IMR-90 (cell line): ENCODE data around the gene ASTL. TPM values are rescaled to one million over a fixed set of nuclear protein-coding genes. Genes with fewer than 3 reads are reported as not detected.

Source experiments
- ATAC-seq: fragments of 200-7000 bp; cut with Tn5 transposase; 2 replicates; pipeline ENCODE4 v1.9.1; 2020; ENCODE audit warnings: low read depth, mild to moderate bottlenecking, moderate library complexity
- BruUV-seq: library from RNA; stranded (reverse); fragments of 400-500 nt; replicated peaks from 2 replicates; lab custom pipeline; 2021; lab: Mats Ljungman, UMichigan
- CTCF ChIA-PET: fragments of 300-600 bp; formaldehyde crosslinking; extraction: SDS; loops from one replicate; lab custom pipeline; 2021; ENCODE audit warnings: antibody characterized with exemption; lab: Yijun Ruan, JAX
- POLR2A ChIA-PET: fragments of 300-600 bp; sonication (Branson Sonifier 250); formaldehyde crosslinking; loops from one replicate; lab custom pipeline; 2022; ENCODE audit warnings: antibody characterized with exemption; ENCODE audit not compliant: unreplicated experiment; lab: Charles Lee
- DNase-seq: peaks from one replicate; pipeline ENCODE4 v3.0.0; 2013
- H2AFZ ChIP-seq: replicated peaks from 2 replicates; pipeline ENCODE3; 2013; ENCODE audit warnings: low read length, mild to moderate bottlenecking; ENCODE audit not compliant: poor library complexity
- H2AK5ac ChIP-seq: 2 replicates; pipeline ENCODE4 v1.6.1; 2013; ENCODE audit warnings: low read depth, low read length, inconsistent platforms
- H2AK9ac ChIP-seq: replicated peaks from 2 replicates; pipeline ENCODE3; 2013; ENCODE audit warnings: mild to moderate bottlenecking, low read depth, low read length, moderate library complexity; ENCODE audit not compliant: poor library complexity
- H2BK120ac ChIP-seq: 2 replicates; pipeline ENCODE4 v1.6.1; 2013; ENCODE audit warnings: low read depth, low read length, inconsistent platforms
- H2BK15ac ChIP-seq: 3 replicates; pipeline ENCODE4 v1.6.1; 2013; ENCODE audit warnings: low read depth, low read length, inconsistent platforms
- H2BK20ac ChIP-seq: 2 replicates; pipeline ENCODE4 v1.6.1; 2013; ENCODE audit warnings: low read depth, mild to moderate bottlenecking, inconsistent platforms, low read length, moderate library complexity
- H2BK5ac ChIP-seq: 2 replicates; pipeline ENCODE4 v1.6.1; 2013; ENCODE audit warnings: mild to moderate bottlenecking, low read depth, low read length, inconsistent platforms; ENCODE audit not compliant: poor library complexity, severe bottlenecking
- H3K14ac ChIP-seq: replicated peaks from 2 replicates; pipeline ENCODE4 v1.6.1; 2013; ENCODE audit warnings: low read depth, low read length, inconsistent platforms
- H3K18ac ChIP-seq: 2 replicates; pipeline ENCODE4 v1.6.1; 2013; ENCODE audit warnings: low read depth, low read length, control low read depth
- H3K23ac ChIP-seq: 2 replicates; pipeline ENCODE4 v1.6.1; 2013; ENCODE audit warnings: low read depth, low read length, inconsistent platforms
- H3K27ac ChIP-seq: 2 replicates; pipeline ENCODE4 v1.5.1; 2013; ENCODE audit warnings: mild to moderate bottlenecking, control low read depth, low read length; ENCODE audit not compliant: insufficient read depth
- H3K27me3 ChIP-seq: 2 replicates; pipeline ENCODE4 v1.6.1; 2013; ENCODE audit warnings: low read length; ENCODE audit not compliant: control insufficient read depth, insufficient read depth
- H3K36me3 ChIP-seq: 2 replicates; pipeline ENCODE4 v1.6.1; 2013; ENCODE audit warnings: low read length, mixed read lengths; ENCODE audit not compliant: control insufficient read depth, insufficient read depth
- H3K4ac ChIP-seq: 2 replicates; pipeline ENCODE4 v1.6.1; 2013; ENCODE audit warnings: low read depth, low read length, inconsistent platforms
- H3K4me1 ChIP-seq: 2 replicates; pipeline ENCODE4 v1.6.1; 2013; ENCODE audit warnings: low read length, mixed read lengths; ENCODE audit not compliant: control insufficient read depth, insufficient read depth
- H3K4me2 ChIP-seq: 2 replicates; pipeline ENCODE4 v1.6.1; 2013; ENCODE audit warnings: low read depth, mild to moderate bottlenecking, control low read depth, low read length, moderate library complexity
- H3K4me3 ChIP-seq: 2 replicates; pipeline ENCODE4 v1.5.1; 2013; ENCODE audit warnings: low read depth, mild to moderate bottlenecking, control low read depth, low read length, moderate library complexity; ENCODE audit not compliant: insufficient read depth
- H3K56ac ChIP-seq: 2 replicates; pipeline ENCODE4 v1.6.1; 2013; ENCODE audit warnings: low read length, inconsistent platforms; ENCODE audit not compliant: insufficient read depth; ENCODE audit errors: extremely low read depth
- H3K79me1 ChIP-seq, 2 experiments: 2 replicates each; pipeline ENCODE4 v1.6.1; 2013; ENCODE audit warnings: low read length in 2 of 2, inconsistent platforms in 1 of 2, low read depth in 1 of 2
- H3K9ac ChIP-seq: 2 replicates; pipeline ENCODE4 v1.6.1; 2013; ENCODE audit warnings: low read depth, low read length, control low read depth
- H3K9me1 ChIP-seq: 2 replicates; pipeline ENCODE4 v1.6.1; 2013; ENCODE audit warnings: low read length, inconsistent platforms; ENCODE audit not compliant: insufficient read depth
- H3K9me3 ChIP-seq: 2 replicates; pipeline ENCODE4 v1.6.1; 2013; ENCODE audit warnings: low read length; ENCODE audit not compliant: control insufficient read depth, insufficient read depth
- H4K20me1 ChIP-seq: 2 replicates; pipeline ENCODE4 v1.6.1; 2013; ENCODE audit warnings: low read length, inconsistent platforms; ENCODE audit not compliant: insufficient read depth
- H4K5ac ChIP-seq: 2 replicates; pipeline ENCODE4 v1.6.1; 2013; ENCODE audit warnings: mild to moderate bottlenecking, low read depth, low read length, control low read depth
- H4K8ac ChIP-seq, 2 experiments: 2 replicates each; pipeline ENCODE4 v1.6.1; 2013; ENCODE audit warnings: low read depth in 2 of 2, low read length in 2 of 2, control low read depth in 1 of 2, inconsistent platforms in 1 of 2
- H4K91ac ChIP-seq: 2 replicates; pipeline ENCODE4 v1.6.1; 2013; ENCODE audit warnings: low read depth, low read length, inconsistent platforms; ENCODE audit not compliant: insufficient read depth
- MAZ ChIP-seq: IDR thresholded peaks from 2 replicates; pipeline ENCODE4 v1.6.1; 2012; ENCODE audit warnings: low read depth, mild to moderate bottlenecking, low read length, improper control_type of control experiment, moderate library complexity, borderline replicate concordance
- RAD21 ChIP-seq: IDR thresholded peaks from 2 replicates; pipeline ENCODE4 v1.6.1; 2012; ENCODE audit warnings: low read length, improper control_type of control experiment
- SMC3 ChIP-seq: fragments of 150-350 bp; IDR thresholded peaks from 2 replicates; pipeline ENCODE4 v1.6.1; 2016; ENCODE audit warnings: low read depth, mild to moderate bottlenecking, antibody characterized with exemption, low read length, moderate library complexity
- WGBS, 2 experiments: methylation state at CpG; one replicate each; pipeline versions ENCODE4 v1.1.5 to v1.1.7; 2013; ENCODE audit warnings: missing lambda C conversion rate in 2 of 2; ENCODE audit not compliant: insufficient read length in 1 of 2; ENCODE audit errors: extremely low coverage in 2 of 2; 5-methylcytosine and 5-hydroxymethylcytosine counted together
- dilution Hi-C: fragments of 300-500 bp; cut with HindIII; formaldehyde crosslinking; loops from one replicate; pipeline ENCODE4 v1.14.3; 2018; ENCODE audit warnings: low sequenced_read_pairs; ENCODE audit not compliant: unreplicated experiment
- in situ Hi-C: fragments of 300-500 bp; cut with MboI; formaldehyde crosslinking; loops from 3 replicates; pipeline ENCODE4 v1.14.3; 2019; ENCODE audit warnings: low sequenced_read_pairs, inconsistent platforms, mixed read lengths
- intact Hi-C: fragments of 100-400 bp; cut with micrococcal nuclease; formaldehyde crosslinking; loops from 2 replicates; pipeline ENCODE4 v1.10.0; 2022
- polyA plus RNA-seq, 3 experiments: library from polyadenylated mRNA; depleted of rRNA; stranded (reverse); fragments of >200 nt; gene quantifications; 2 replicates each; pipeline ENCODE4 v1.2.3, GENCODE V29; 2012; ENCODE audit warnings: low replicate concordance in 1 of 3
- total RNA-seq: library from RNA; depleted of rRNA; stranded (reverse); fragments of >200 nt; gene quantifications from 2 replicates; pipeline ENCODE4 v1.2.3, GENCODE V29; 2012
- TF ChIP-seq, protein P1 (sequence below): conservative IDR thresholded peaks from 2 replicates; pipeline ENCODE4 v1.5.1; 2012; ENCODE audit warnings: mild to moderate bottlenecking, low read depth, low read length, improper control_type of control experiment

ASTL gene
- total and polyA plus RNA-seq, 2 of the 4 experiments (the other 2 are of a cell fraction), result not detected

DNA sequence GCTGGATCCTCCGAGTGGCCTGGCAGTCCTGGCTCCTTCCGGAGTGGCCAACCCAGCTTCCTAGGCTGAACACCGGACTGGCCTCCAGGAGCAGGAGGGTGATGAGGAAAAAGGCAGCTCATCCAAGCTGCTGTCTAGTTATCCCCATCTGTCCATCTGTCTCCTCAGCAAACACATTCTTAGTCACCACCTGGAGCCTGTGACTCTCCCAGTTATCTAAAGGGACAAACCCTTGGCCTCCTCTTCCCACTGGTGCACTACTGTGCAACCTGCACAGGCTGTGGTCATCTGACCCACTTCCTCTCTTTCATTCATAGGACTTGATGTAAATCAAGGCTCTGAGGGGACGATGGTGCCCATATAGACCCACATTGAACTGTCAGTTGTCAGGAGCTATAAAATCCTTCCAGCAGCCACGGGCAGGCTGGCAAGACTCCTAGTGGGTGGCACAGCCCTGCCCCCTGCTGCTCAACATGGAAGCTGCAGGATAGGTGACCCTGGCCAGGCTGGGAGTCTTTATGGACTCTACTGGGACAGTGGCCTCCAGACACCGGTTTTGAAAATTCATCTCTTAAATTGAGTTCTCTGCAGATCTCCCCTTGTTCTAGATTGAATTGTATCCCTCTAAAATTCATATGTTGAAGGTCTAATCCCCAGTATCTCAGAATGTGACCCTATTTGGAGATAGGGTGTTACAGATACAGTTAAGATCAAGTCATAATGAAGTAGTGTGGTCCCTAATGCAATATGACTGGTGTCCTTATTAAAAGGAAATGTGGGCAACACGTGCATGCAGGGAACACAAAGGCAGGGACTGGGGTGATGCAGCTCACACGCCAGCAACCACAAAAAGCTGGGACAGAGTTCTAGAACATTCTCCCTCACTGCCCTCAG is 36.2 kb upstream of the ASTL start:
- no peak for TF ChIP-seq MAZ
- peak; percentile 86 for TF ChIP-seq RAD21
- TF ChIP-seq, protein P1, sequence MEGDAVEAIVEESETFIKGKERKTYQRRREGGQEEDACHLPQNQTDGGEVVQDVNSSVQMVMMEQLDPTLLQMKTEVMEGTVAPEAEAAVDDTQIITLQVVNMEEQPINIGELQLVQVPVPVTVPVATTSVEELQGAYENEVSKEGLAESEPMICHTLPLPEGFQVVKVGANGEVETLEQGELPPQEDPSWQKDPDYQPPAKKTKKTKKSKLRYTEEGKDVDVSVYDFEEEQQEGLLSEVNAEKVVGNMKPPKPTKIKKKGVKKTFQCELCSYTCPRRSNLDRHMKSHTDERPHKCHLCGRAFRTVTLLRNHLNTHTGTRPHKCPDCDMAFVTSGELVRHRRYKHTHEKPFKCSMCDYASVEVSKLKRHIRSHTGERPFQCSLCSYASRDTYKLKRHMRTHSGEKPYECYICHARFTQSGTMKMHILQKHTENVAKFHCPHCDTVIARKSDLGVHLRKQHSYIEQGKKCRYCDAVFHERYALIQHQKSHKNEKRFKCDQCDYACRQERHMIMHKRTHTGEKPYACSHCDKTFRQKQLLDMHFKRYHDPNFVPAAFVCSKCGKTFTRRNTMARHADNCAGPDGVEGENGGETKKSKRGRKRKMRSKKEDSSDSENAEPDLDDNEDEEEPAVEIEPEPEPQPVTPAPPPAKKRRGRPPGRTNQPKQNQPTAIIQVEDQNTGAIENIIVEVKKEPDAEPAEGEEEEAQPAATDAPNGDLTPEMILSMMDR, result peak; percentile 92
- peak; percentile 90 for TF ChIP-seq SMC3
- in situ Hi-C loops (no loop called here), dilution Hi-C loops (no loop called here), intact Hi-C loops (loop anchor here (1.0 kb wide), 3 partner anchors 34 to 182 kb away; partner anchors contain the start of genes ASTL and STARD7)
- no peak overlapping the region for H4K91ac ChIP-seq
- no peak overlapping the region for H3K4me2 ChIP-seq
- peak overlapping the region; percentile 73 for H2AFZ ChIP-seq
- no peaks in the 10 kb centered on the region for H3K79me1 ChIP-seq
- no peaks in the 10 kb centered on the region for H3K9me3 ChIP-seq
- H4K5ac ChIP-seq, result no peak overlapping the region
- H2AK9ac ChIP-seq, result no peak overlapping the region
- H4K8ac ChIP-seq, result no peak overlapping the region
- H3K4me3 ChIP-seq, result no peak overlapping the region
- no peak overlapping the region for H2BK120ac ChIP-seq
- no peak overlapping the region for H3K14ac ChIP-seq
- no peak overlapping the region for H3K56ac ChIP-seq
- H3K27ac ChIP-seq, result no peak overlapping the region
- no peak overlapping the region for H3K18ac ChIP-seq
- H2BK20ac ChIP-seq, result no peak overlapping the region
- H3K23ac ChIP-seq, result no peak overlapping the region
- ATAC-seq (peak; percentile 91), DNase-seq (peak; percentile 51)
- 0% methylated on average over 1 of the region's 8 CpGs; no CpG with 5 or more reads in 1 of the 2 experiments for WGBS, 2 experiments
- ChIA-PET CTCF (interaction anchor here (0.6 to 1.5 kb wide), 19 partner anchors 10 to 182 kb away, joined by 3 to 7 read pairs (median 4); partner anchors contain the start of gene ASTL), POLR2A (no interaction called here)
- no peaks in the 10 kb centered on the region for H3K36me3 ChIP-seq
- H2BK15ac ChIP-seq, result no peak overlapping the region
- H3K9ac ChIP-seq, result no peak overlapping the region
- H3K4ac ChIP-seq, result no peak overlapping the region
- 0 out of 2 replicates have a peak, but pooled peaks cover 3% of the 10 kb centered on the region for H3K9me1 ChIP-seq
- no peak overlapping the region for H2AK5ac ChIP-seq
- no TSS peak for BruUV-seq
- H3K4me1 ChIP-seq, result peaks cover 2% of the 10 kb centered on the region; the same call in 1 of the 2 replicates
- no peak overlapping the region for H2BK5ac ChIP-seq
- H4K20me1 ChIP-seq, result no peaks in the 10 kb centered on the region
- H3K27me3 ChIP-seq, result no peaks in the 10 kb centered on the region
